HUDEP-2 (cell line): ENCODE results near the gene PGM5.
"Not testable (repeated sequence)": the region's sequence is repeated elsewhere in the genome, so short reads cannot be mapped to it uniquely, and the experiment has no call there.

Experiments
- DNase-seq, 76 experiments: peaks; one replicate each; lab custom pipeline; 2025; ENCODE audit not compliant: unreplicated experiment in 76 of 76; lab: John Stamatoyannopoulos, UW

Gene PGM5

GRCh38 chr9:68356380-68357118 lies at the start of gene PGM5:
Gene PGM5 (plus strand): TSS chr9:68356611. CDS start chr9:68357128, 517 bp downstream.
- DNase-seq: not testable (repeated sequence)

- not testable (repeated sequence) for DNase-seq
Observed at GRCh38 chr9:68307127-68307526, 49.3 kb upstream of the PGM5 start.

- DNase-seq: not testable (repeated sequence)
Observed at GRCh38 chr9:68307654-68308053, 48.8 kb upstream of the PGM5 start.

- not testable (repeated sequence) for DNase-seq
Observed at GRCh38 chr9:68311208-68311607, 45.2 kb upstream of the PGM5 start.

GRCh38 chr9:68318209-68318608 lies 38.2 kb upstream of the PGM5 start:
- DNase-seq: not testable (repeated sequence)

GRCh38 chr9:68323749-68324148 lies 32.7 kb upstream of the PGM5 start:
- DNase-seq: not testable (repeated sequence)

- not testable (repeated sequence) for DNase-seq
Observed at GRCh38 chr9:68324518-68324917, 31.9 kb upstream of the PGM5 start.

GRCh38 chr9:68329106-68329505 lies 27.3 kb upstream of the PGM5 start:
- DNase-seq: not testable (repeated sequence)

GRCh38 chr9:68330531-68331173 lies 25.8 kb upstream of the PGM5 start:
- not testable (repeated sequence) for DNase-seq

- not testable (repeated sequence) for DNase-seq
Observed at GRCh38 chr9:68332122-68332521, 24.3 kb upstream of the PGM5 start.

- DNase-seq: not testable (repeated sequence)
Observed at GRCh38 chr9:68335935-68336334, 20.5 kb upstream of the PGM5 start.

- DNase-seq: not testable (repeated sequence)
Observed at GRCh38 chr9:68336639-68337339, 19.6 kb upstream of the PGM5 start.

- not testable (repeated sequence) for DNase-seq
Observed at GRCh38 chr9:68338000-68338399, 18.4 kb upstream of the PGM5 start.

- DNase-seq: not testable (repeated sequence)
Observed at GRCh38 chr9:68342265-68343025, 14.0 kb upstream of the PGM5 start.

GRCh38 chr9:68343242-68343641 lies 13.2 kb upstream of the PGM5 start:
- not testable (repeated sequence) for DNase-seq

GRCh38 chr9:68343992-68344391 lies 12.4 kb upstream of the PGM5 start:
- DNase-seq: not testable (repeated sequence)

- not testable (repeated sequence) for DNase-seq
Observed at GRCh38 chr9:68351689-68352088, 4.7 kb upstream of the PGM5 start.

- not testable (repeated sequence) for DNase-seq
Observed at GRCh38 chr9:68355993-68356379, 425 bp upstream of the PGM5 start.

- DNase-seq: not testable (repeated sequence)
Observed at GRCh38 chr9:68357119-68357714, 806 bp downstream of the PGM5 start.

- not testable (repeated sequence) for DNase-seq
Observed at GRCh38 chr9:68366933-68367547, 10.6 kb downstream of the PGM5 start.
